Stimulated activated CD4-positive, alpha-beta T cell treated with anti-CD3 and anti-CD28 coated beads, TNF-alpha, amount 100 ng/mL, for 1 hour (primary cell): ENCODE results near the gene VWA2.

Experiments used
- DNase-seq, 3 donors: peaks; one replicate each; pipeline ENCODE4 v3.0.0-alpha.2; 2020; ENCODE audit warnings: low read depth in 3 of 3, low spot score in 1 of 3

The VWA2 gene

GRCh38 chr10:114295393-114295792, 56.3 kb downstream of the VWA2 start:
- no peak for DNase-seq

DNA sequence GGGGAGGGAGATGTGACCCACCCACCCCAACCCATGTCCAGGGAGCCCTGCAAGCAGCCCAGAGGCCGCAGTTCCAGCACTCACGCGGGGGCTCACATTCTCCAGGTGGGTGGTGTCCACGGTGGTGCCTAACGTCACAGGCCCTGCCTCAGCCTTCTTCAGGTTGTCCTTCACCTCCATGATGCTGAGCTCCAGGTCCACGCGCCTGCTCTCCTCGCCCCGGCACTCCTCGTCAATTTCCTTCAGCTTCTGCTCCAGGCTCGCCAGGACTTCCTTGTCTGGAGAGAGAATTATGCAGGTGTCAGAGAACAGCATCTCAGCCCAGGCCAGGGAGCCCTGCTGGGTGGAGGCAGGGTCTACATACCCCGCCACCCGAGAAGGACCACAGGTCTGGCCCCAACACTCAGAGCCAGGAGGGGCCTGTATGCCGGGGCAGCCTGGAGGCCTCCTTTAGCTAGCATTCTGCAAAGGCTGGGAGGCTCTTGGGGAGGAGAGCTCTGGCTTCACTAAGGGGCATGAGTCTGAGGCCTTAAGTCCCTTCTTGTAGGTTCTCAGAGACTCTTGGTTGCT, 58.2 kb downstream of the VWA2 start:
- no peak for DNase-seq

- DNase-seq: no peak
These were observed 61.1 kb downstream of the VWA2 start for GRCh38 chr10:114300036-114300645.

GRCh38 chr10:114301177-114301576, 62.1 kb downstream of the VWA2 start:
- no peak for DNase-seq

GRCh38 chr10:114301951-114302710, 63.1 kb downstream of the VWA2 start:
- no peak for DNase-seq

DNA sequence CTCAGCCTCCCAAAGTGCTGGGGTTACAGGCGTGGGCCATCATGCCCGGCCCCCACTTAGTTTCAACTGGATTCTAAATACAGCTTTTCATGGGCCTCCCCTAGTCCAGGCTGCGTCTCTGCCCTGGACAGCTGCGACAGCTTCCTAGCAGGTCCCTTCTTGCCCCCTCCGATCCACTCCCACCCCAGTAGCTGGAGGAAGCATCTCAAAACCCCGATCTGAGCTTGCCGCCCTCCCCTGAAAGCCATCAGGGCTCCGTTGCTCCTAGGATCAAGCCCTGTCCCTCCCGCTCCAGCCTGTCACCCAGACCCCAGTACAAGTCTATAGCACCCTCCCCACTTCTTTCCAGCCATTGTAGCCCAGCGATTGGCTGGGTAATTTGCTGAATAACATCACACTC, 64.5 kb downstream of the VWA2 start:
- no peak for DNase-seq

DNA sequence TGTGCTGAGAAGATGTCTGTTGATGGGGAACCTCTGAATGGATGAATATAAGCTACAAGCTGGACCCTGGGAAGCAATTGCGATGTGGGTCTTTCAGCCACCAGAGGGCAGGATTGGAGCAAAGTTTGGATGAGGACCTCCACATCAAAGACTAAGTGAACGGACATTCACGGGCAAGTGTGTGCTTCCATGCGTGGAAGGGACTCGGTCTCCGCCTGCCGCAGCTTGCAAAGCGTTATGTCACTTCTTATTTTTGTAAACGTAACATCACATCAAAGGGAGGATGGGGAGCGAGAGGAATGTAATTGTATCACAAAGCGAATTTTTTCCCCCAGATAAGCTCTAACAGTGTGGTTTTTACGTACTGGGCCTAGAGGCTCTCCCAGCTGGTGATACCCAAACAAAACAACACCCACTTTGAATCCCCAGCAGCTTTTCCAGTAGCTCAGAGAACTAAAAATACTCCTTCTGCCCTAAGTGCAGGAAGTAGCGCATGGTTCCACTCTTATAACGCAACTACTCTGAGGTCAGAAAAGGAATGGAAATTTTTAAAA, 65.0 kb downstream of the VWA2 start:
- DNase-seq: peak in 2 of 3 donors; percentile 22 to 46

- peak; percentile 9 to 32 (median 20) for DNase-seq
These were observed 65.7 kb downstream of the VWA2 start for GRCh38 chr10:114304571-114305421.

GRCh38 chr10:114305521-114305925, 66.5 kb downstream of the VWA2 start:
- no peak for DNase-seq

- DNase-seq: no peak
These were observed 67.3 kb downstream of the VWA2 start for GRCh38 chr10:114306116-114306973.

- no peak for DNase-seq
These were observed 68.7 kb downstream of the VWA2 start for GRCh38 chr10:114307731-114308130.

GRCh38 chr10:114308531-114309363, 69.7 kb downstream of the VWA2 start:
- no peak for DNase-seq

- DNase-seq: no peak
These were observed 70.3 kb downstream of the VWA2 start for GRCh38 chr10:114309364-114309651.

- no peak for DNase-seq
These were observed 71.3 kb downstream of the VWA2 start for GRCh38 chr10:114310346-114310745.

- no peak for DNase-seq
These were observed 72.0 kb downstream of the VWA2 start for GRCh38 chr10:114311023-114311422.

DNA sequence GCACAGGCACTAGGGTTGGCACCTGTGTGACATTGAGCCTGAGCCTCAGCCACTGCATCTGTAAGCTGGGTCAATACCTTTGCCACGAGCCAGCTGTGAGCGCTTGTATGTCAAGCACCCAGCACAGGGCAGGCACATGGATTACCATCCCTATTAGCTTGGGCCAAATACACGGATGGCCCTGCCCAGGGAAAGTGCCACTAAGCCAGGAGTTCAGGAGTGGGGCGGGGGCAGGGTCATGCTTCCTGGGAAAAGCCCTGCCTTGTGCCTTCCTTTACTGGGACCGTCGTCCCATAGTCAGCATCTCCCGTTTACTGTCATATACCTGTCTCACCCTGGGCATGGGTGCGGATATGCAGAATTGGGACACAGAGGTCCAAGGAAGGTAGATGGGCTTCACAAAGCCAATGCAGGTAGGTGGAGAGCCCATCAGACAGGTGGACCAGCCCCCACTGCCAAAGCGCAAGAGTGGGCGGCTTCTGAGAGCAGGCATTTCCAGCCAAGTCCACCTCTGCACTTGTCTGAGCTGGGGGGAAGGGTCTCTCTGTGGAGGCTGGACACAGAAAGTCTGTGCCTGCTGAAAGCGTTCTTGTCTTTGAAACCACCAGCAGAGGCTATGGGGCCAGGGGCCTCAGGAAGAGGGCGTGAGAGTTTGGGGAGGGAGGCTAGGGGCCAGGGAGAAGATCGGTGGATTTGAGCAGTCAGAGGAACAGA, 72.6 kb downstream of the VWA2 start:
- no peak for DNase-seq

GRCh38 chr10:114313139-114313538, 74.1 kb downstream of the VWA2 start:
- DNase-seq: no peak

- DNase-seq: no peak
These were observed 74.8 kb downstream of the VWA2 start for GRCh38 chr10:114313866-114314265.
